Fibroblast of lung (primary cell): ENCODE results near the gene E2F6. TPM values are rescaled to one million over a fixed set of nuclear protein-coding genes. Genes with fewer than 3 reads are reported as not detected.
A peak's percentile ranks its signal among the peaks of the same experiment; 100 is the strongest.

Experiments
- DNase-seq, 2 donors: peaks; one replicate each; pipeline versions ENCODE4 v3.0.0 to v3.0.0-alpha.2; 2010; ENCODE audit warnings: low read depth in 2 of 2
- H2AFZ ChIP-seq: 2 replicates; pipeline ENCODE4 v1.5.1; 2012; ENCODE audit warnings: low read length, control low read depth, inconsistent platforms
- H3K27ac ChIP-seq: 2 replicates; pipeline ENCODE4 v1.5.1; 2011; ENCODE audit warnings: low read length, control low read depth; ENCODE audit not compliant: insufficient read depth
- H3K27me3 ChIP-seq: 2 replicates; pipeline ENCODE4 v1.5.1; 2011; ENCODE audit warnings: mild to moderate bottlenecking, low read length; ENCODE audit not compliant: control insufficient read depth, insufficient read depth
- H3K36me3 ChIP-seq: 2 replicates; pipeline ENCODE4 v1.5.1; 2011; ENCODE audit warnings: low read length; ENCODE audit not compliant: control insufficient read depth, insufficient read depth
- H3K4me1 ChIP-seq: 2 replicates; pipeline ENCODE4 v1.5.1; 2011; ENCODE audit warnings: low read length; ENCODE audit not compliant: control insufficient read depth, insufficient read depth; ENCODE audit errors: extremely low read depth
- H3K4me2 ChIP-seq: 2 replicates; pipeline ENCODE4 v1.5.1; 2011; ENCODE audit warnings: low read length, control low read depth; ENCODE audit not compliant: insufficient read depth; ENCODE audit errors: extremely low read depth
- H3K4me3 ChIP-seq, 4 experiments: fragments of 200-600 bp in 1 of 4; sonication (generic) in 1 of 4; replicated peaks in 1 of 4; 2 replicates each; pipeline ENCODE4 v1.5.1; 2011 to 2016; ENCODE audit warnings: low read length in 4 of 4, low read depth in 3 of 4, mild to moderate bottlenecking in 3 of 4, control low read depth in 2 of 4, inconsistent platforms in 1 of 4, mixed read lengths in 1 of 4; ENCODE audit not compliant: insufficient read depth in 1 of 4; ENCODE audit errors: control extremely low read depth in 1 of 4
- H3K79me2 ChIP-seq: 2 replicates; pipeline ENCODE4 v1.5.1; 2012; ENCODE audit warnings: mild to moderate bottlenecking, low read length, inconsistent platforms; ENCODE audit not compliant: control insufficient read depth, insufficient read depth
- H3K9ac ChIP-seq: 2 replicates; pipeline ENCODE4 v1.5.1; 2011; ENCODE audit warnings: mild to moderate bottlenecking, low read length, control low read depth; ENCODE audit not compliant: insufficient read depth
- H3K9me3 ChIP-seq: 2 replicates; pipeline ENCODE4 v1.5.1; 2012; ENCODE audit warnings: low read depth, low read length; ENCODE audit not compliant: control insufficient read depth, insufficient read depth
- H4K20me1 ChIP-seq: 2 replicates; pipeline ENCODE4 v1.5.1; 2011; ENCODE audit warnings: low read length; ENCODE audit not compliant: control insufficient read depth, insufficient read depth; ENCODE audit errors: extremely low read depth
- CTCF ChIP-seq, 2 donors: IDR thresholded peaks in 1 of 2; conservative IDR thresholded peaks in 1 of 2; 1 replicate in 1 of 2; 2 replicates in 1 of 2; pipeline ENCODE4 v1.5.1; 2011 to 2012; ENCODE audit warnings: low read length in 2 of 2, control low read depth in 1 of 2, inconsistent platforms in 1 of 2, low read depth in 1 of 2, mild to moderate bottlenecking in 1 of 2
- EZH2 ChIP-seq: IDR thresholded peaks from 2 replicates; pipeline ENCODE4 v1.5.1; 2012; ENCODE audit warnings: low read length, control low read depth, mild to moderate bottlenecking; ENCODE audit errors: missing control alignments
- polyA plus RNA-seq, 2 donors: library from polyadenylated mRNA; depleted of rRNA in 1 of 2; stranded (reverse) in 1 of 2; unstranded in 1 of 2; fragments of >200 nt; gene quantifications; 2 replicates each; pipeline ENCODE4 v1.2.1, GENCODE V29; 2011 to 2012; ENCODE audit warnings: missing spikeins in 1 of 2
- total RNA-seq: library from RNA; depleted of rRNA; stranded (reverse); fragments of >200 nt; gene quantifications from 2 replicates; pipeline ENCODE4 v1.2.1, GENCODE V29; 2014

E2F6 gene
- total and polyA plus RNA-seq, 2 donors (not counting 1 experiment from before 2014, with no cell fraction given): 10.2 to 13.0 TPM

GRCh38 chr2:11491348-11491933, 25.5 kb upstream of the E2F6 start:
- Histone ChIP-seq H2AFZ (no peak overlapping the region), H3K4me3 (no peak overlapping the region), H3K9ac (no peak overlapping the region), H3K9me3 (no peaks in the 10 kb centered on the region), H3K27ac (no peak overlapping the region), H3K4me1 (no peaks in the 10 kb centered on the region), H3K79me2 (no peaks in the 10 kb centered on the region), H3K27me3 (peaks cover 6% of the 10 kb centered on the region), H4K20me1 (no peaks in the 10 kb centered on the region), H3K36me3 (no peaks in the 10 kb centered on the region), H3K4me2 (no peak overlapping the region)
- peak in 1 of 2 donors; percentile 26 for DNase-seq
- TF ChIP-seq EZH2 (no peak), CTCF (conservative IDR thresholded peaks at IDR 0.05 in 1 of 2, IDR thresholded peaks at IDR 0.05 in 1 of 2; ENCODE audit: low read depth in 1 of 2, low read length in 2 of 2) (no peak)

GRCh38 chr2:11490194-11490593, 24.2 kb upstream of the E2F6 start:
- DNase-seq: no peak
- no peak for TF ChIP-seq CTCF (conservative IDR thresholded peaks at IDR 0.05 in 1 of 2, IDR thresholded peaks at IDR 0.05 in 1 of 2; ENCODE audit: low read depth in 1 of 2, low read length in 2 of 2)
- no peak for TF ChIP-seq EZH2
- no peaks in the 10 kb centered on the region for H3K36me3 ChIP-seq
- H3K27me3 ChIP-seq: peaks cover 6% of the 10 kb centered on the region
- H3K4me2 ChIP-seq: no peak overlapping the region
- H3K79me2 ChIP-seq: no peaks in the 10 kb centered on the region
- no peak overlapping the region for H2AFZ ChIP-seq
- H4K20me1 ChIP-seq: no peaks in the 10 kb centered on the region
- H3K4me3 ChIP-seq: no peak overlapping the region
- H3K4me1 ChIP-seq: no peaks in the 10 kb centered on the region
- H3K27ac ChIP-seq: no peak overlapping the region
- H3K9me3 ChIP-seq: no peaks in the 10 kb centered on the region
- no peak overlapping the region for H3K9ac ChIP-seq

- no peaks in the 10 kb centered on the region for H4K20me1 ChIP-seq
- H3K4me1 ChIP-seq: no peaks in the 10 kb centered on the region
- H3K79me2 ChIP-seq: no peaks in the 10 kb centered on the region
- peaks cover 14% of the 10 kb centered on the region for H3K27me3 ChIP-seq
- H2AFZ ChIP-seq: no peak overlapping the region
- no peak overlapping the region for H3K27ac ChIP-seq
- no peak overlapping the region for H3K4me3 ChIP-seq
- no peak overlapping the region for H3K4me2 ChIP-seq
- TF ChIP-seq CTCF (conservative IDR thresholded peaks at IDR 0.05 in 1 of 2, IDR thresholded peaks at IDR 0.05 in 1 of 2; ENCODE audit: low read depth in 1 of 2, low read length in 2 of 2): no peak
- H3K9ac ChIP-seq: no peak overlapping the region
- no peak for DNase-seq
- H3K36me3 ChIP-seq: no peaks in the 10 kb centered on the region
- H3K9me3 ChIP-seq: no peaks in the 10 kb centered on the region
Measured at GRCh38 chr2:11488809-11489208, 22.8 kb upstream of the E2F6 start.
